ENCODE results near the gene KLRD1. TPM values are rescaled to one million over a fixed set of nuclear protein-coding genes. Genes with fewer than 3 reads are reported as not detected.
A peak's percentile ranks its signal among the peaks of the same experiment; 100 is the strongest.

KLRD1 gene
- total RNA-seq (10 to 100 TPM in 1 of 5 experiments, 1 to 10 TPM in 3, under 1 TPM in 1; 0.92 to 82.5 (median 1.7) TPM), polyA plus RNA-seq (1 to 10 TPM in 1 of 2 donors, under 1 TPM in 1; 0.68 to 1.9 TPM), total RNA-seq (0.40 reads per million)

- Histone ChIP-seq H3K4me3 (ENCODE audit: low read length) (no peak within 1 kb of the TSS), H3K27me3 (ENCODE audit: control insufficient read depth in 2 of 2, insufficient read depth in 2 of 2, low read length in 2 of 2) (no peaks in the 10 kb centered on the region), H3K27ac (ENCODE audit: low read depth, low read length) (no peak within 1 kb of the TSS), H3K4me1 (ENCODE audit: control insufficient read depth in 2 of 2, insufficient read depth in 2 of 2, low read length in 2 of 2) (peaks cover 0 to 15% of the 10 kb centered on the region in 2 donors), H3K9me3 (ENCODE audit: control insufficient read depth in 2 of 3, low read length in 3 of 3) (no peaks in the 10 kb centered on the region), H3K36me3 (ENCODE audit: control insufficient read depth in 2 of 3, insufficient read depth in 3 of 3, low read length in 3 of 3) (no peaks in the 10 kb centered on the region)
- ATAC-seq = peak; percentile 55
- Mint-ChIP-seq H3K27me3 (peaks cover 0 to 16% (median 0%) of the 10 kb centered on the region in 5 donors), H3K36me3 (peaks cover 0 to 3% (median 0%) of the 10 kb centered on the region in 5 donors), H3K4me1 (peaks cover 0 to 16% (median 3%) of the 10 kb centered on the region in 7 donors), H3K4me3 (peak within 1 kb of the TSS in 1 of 10 donors; percentile 85), H3K9me3 (peaks cover 0 to 4% (median 0%) of the 10 kb centered on the region in 11 donors), H3K27ac (no peak within 1 kb of the TSS)
- intact Hi-C loops (cut with micrococcal nuclease) = no loop called here
- ChIA-PET CTCF (interaction anchor here (0.6 kb wide), 1 partner anchor 1670 kb away, joined by 7 read pairs; no protein-coding TSS in a partner anchor), POLR2A (interaction anchor here (0.6 kb wide), 1 partner anchor 14 kb away, joined by 8 read pairs; no protein-coding TSS in a partner anchor)
- no peak for DNase-seq
Observed at GRCh38 chr12:10307630-10308029, at the start of gene KLRD1. TSS of gene KLRD1 (plus strand) at chr12:10307870. CDS start at chr12:10308078, 208 bp downstream.

DNA sequence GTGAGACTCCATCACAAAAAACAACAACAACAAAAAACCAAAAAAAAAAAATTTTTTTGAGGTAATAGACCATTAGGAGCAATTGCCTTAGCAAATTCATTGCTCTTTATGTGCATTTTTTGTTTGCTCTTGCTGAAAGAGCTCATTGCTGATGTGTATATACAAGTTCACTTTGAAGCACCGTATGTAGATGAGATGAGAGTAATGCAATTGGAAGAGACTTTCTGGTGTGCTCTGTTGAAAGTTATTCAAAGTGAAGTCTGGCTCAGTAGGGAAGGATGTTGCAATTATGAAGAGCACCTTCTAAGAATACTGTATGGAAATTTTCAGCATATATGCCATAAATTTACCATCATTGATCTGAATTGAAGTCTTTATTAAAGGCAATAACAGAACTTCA lies 46.7 kb upstream of the KLRD1 start:
- Mint-ChIP-seq H3K36me3 (no peaks in the 10 kb centered on the region), H3K27me3 (peaks cover 0 to 27% (median 12%) of the 10 kb centered on the region in 5 donors), H3K9me3 (peaks cover 0 to 14% (median 3%) of the 10 kb centered on the region in 11 donors), H3K4me3 (no peak overlapping the region), H3K27ac (no peak overlapping the region), H3K4me1 (no peaks in the 10 kb centered on the region)
- H3K9me3 ChIP-seq (ENCODE audit: control insufficient read depth in 2 of 3, low read length in 3 of 3) = no peaks in the 10 kb centered on the region
- DNase-seq (no peak), ATAC-seq (no peak)
- intact Hi-C loops (cut with micrococcal nuclease) = no loop called here
- POLR2A ChIA-PET = no interaction called here
- H3K27ac ChIP-seq (ENCODE audit: low read depth, low read length) = no peak overlapping the region
- CTCF ChIA-PET = no interaction called here
- no peaks in the 10 kb centered on the region for H3K27me3 ChIP-seq (ENCODE audit: control insufficient read depth in 2 of 2, insufficient read depth in 2 of 2, low read length in 2 of 2)
- no peaks in the 10 kb centered on the region for H3K4me1 ChIP-seq (ENCODE audit: control insufficient read depth in 2 of 2, insufficient read depth in 2 of 2, low read length in 2 of 2)
- no peak overlapping the region for H3K4me3 ChIP-seq (ENCODE audit: low read length)
- H3K36me3 ChIP-seq (ENCODE audit: control insufficient read depth in 2 of 3, insufficient read depth in 3 of 3, low read length in 3 of 3) = no peaks in the 10 kb centered on the region

- Mint-ChIP-seq H3K27me3 (peaks cover 0 to 6% (median 0%) of the 10 kb centered on the region in 5 donors), H3K36me3 (no peaks in the 10 kb centered on the region), H3K4me1 (no peaks in the 10 kb centered on the region), H3K27ac (no peak overlapping the region), H3K4me3 (no peak overlapping the region), H3K9me3 (no peaks in the 10 kb centered on the region)
- Histone ChIP-seq H3K27me3 (ENCODE audit: control insufficient read depth in 2 of 2, insufficient read depth in 2 of 2, low read length in 2 of 2) (no peaks in the 10 kb centered on the region), H3K4me1 (ENCODE audit: control insufficient read depth in 2 of 2, insufficient read depth in 2 of 2, low read length in 2 of 2) (no peaks in the 10 kb centered on the region), H3K36me3 (ENCODE audit: control insufficient read depth in 2 of 3, insufficient read depth in 3 of 3, low read length in 3 of 3) (no peaks in the 10 kb centered on the region), H3K27ac (ENCODE audit: low read depth, low read length) (no peak overlapping the region), H3K9me3 (ENCODE audit: control insufficient read depth in 2 of 3, low read length in 3 of 3) (no peaks in the 10 kb centered on the region), H3K4me3 (ENCODE audit: low read length) (no peak overlapping the region)
- intact Hi-C loops (cut with micrococcal nuclease) = no loop called here
- ChIA-PET CTCF (no interaction called here), POLR2A (no interaction called here)
- DNase-seq (no peak), ATAC-seq (no peak)
Observed at GRCh38 chr12:10268037-10268436, 39.6 kb upstream of the KLRD1 start.

DNA sequence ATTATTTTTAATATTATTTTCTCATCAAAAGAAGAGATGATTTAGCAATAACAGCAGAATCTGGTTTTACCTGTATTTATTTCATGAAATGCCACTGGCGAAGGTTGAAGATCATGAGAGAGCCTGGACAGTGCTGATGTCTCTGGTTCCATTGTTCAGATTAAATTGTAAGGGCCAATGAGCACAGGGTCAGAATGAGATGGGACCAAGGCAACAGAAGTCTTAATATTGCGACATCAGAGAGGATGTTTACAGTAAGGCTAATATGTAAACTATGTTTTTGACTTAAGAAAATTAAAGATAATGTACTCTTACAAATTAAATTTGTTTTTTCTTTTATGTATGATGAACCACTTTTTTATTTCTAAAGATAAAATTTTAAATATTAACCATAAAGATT lies 35.2 kb upstream of the KLRD1 start:
- Histone ChIP-seq H3K27me3 (ENCODE audit: control insufficient read depth in 2 of 2, insufficient read depth in 2 of 2, low read length in 2 of 2) (no peaks in the 10 kb centered on the region), H3K27ac (ENCODE audit: low read depth, low read length) (no peak overlapping the region), H3K4me1 (ENCODE audit: control insufficient read depth in 2 of 2, insufficient read depth in 2 of 2, low read length in 2 of 2) (no peaks in the 10 kb centered on the region), H3K4me3 (ENCODE audit: low read length) (no peak overlapping the region), H3K36me3 (ENCODE audit: control insufficient read depth in 2 of 3, insufficient read depth in 3 of 3, low read length in 3 of 3) (no peaks in the 10 kb centered on the region), H3K9me3 (ENCODE audit: control insufficient read depth in 2 of 3, low read length in 3 of 3) (no peaks in the 10 kb centered on the region)
- Mint-ChIP-seq H3K4me1 (no peaks in the 10 kb centered on the region), H3K36me3 (no peaks in the 10 kb centered on the region), H3K9me3 (peaks cover 0 to 5% (median 0%) of the 10 kb centered on the region in 11 donors), H3K27me3 (peaks cover 0 to 11% (median 6%) of the 10 kb centered on the region in 5 donors), H3K4me3 (no peak overlapping the region), H3K27ac (no peak overlapping the region)
- POLR2A ChIA-PET = no interaction called here
- DNase-seq = no peak
- no peak for ATAC-seq
- intact Hi-C loops (cut with micrococcal nuclease) = no loop called here
- CTCF ChIA-PET = no interaction called here

DNA sequence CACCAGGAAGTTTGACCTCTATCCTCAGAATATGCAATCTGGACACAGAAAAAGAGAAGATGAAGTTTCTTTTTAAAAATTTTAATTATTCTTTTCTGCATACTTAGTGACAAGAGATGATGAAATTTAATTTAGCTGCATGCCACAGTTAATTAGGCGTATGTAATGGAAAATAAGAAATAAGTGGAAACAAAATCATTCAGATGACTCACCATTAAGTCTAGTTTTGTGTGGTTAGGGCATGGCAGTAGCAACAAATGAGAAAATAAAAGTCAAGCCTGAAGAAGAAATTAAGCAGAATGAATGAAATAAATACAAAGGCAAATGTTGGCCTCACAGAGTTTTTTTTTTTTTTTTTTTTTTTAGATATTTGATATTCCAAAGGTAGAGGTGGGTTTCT lies 30.9 kb upstream of the KLRD1 start:
- peaks cover 6 to 27% (median 17%) of the 10 kb centered on the region in 5 donors for H3K27me3 Mint-ChIP-seq
- H3K36me3 ChIP-seq (ENCODE audit: control insufficient read depth in 2 of 3, insufficient read depth in 3 of 3, low read length in 3 of 3) = no peaks in the 10 kb centered on the region
- peaks cover 0 to 3% of the 10 kb centered on the region in 2 donors for H3K4me1 ChIP-seq (ENCODE audit: control insufficient read depth in 2 of 2, insufficient read depth in 2 of 2, low read length in 2 of 2)
- POLR2A ChIA-PET = no interaction called here
- H3K4me3 ChIP-seq (ENCODE audit: low read length) = no peak overlapping the region
- no peaks in the 10 kb centered on the region for H3K27me3 ChIP-seq (ENCODE audit: control insufficient read depth in 2 of 2, insufficient read depth in 2 of 2, low read length in 2 of 2)
- DNase-seq = no peak
- peaks cover 0 to 8% (median 0%) of the 10 kb centered on the region in 11 donors for H3K9me3 Mint-ChIP-seq
- H3K36me3 Mint-ChIP-seq = peaks cover 0 to 4% (median 0%) of the 10 kb centered on the region in 5 donors
- ATAC-seq = no peak
- no peak overlapping the region for H3K27ac ChIP-seq (ENCODE audit: low read depth, low read length)
- CTCF ChIA-PET = no interaction called here
- H3K9me3 ChIP-seq (ENCODE audit: control insufficient read depth in 2 of 3, low read length in 3 of 3) = no peaks in the 10 kb centered on the region
- peaks cover 0 to 18% (median 0%) of the 10 kb centered on the region in 7 donors for H3K4me1 Mint-ChIP-seq
- no peak overlapping the region for H3K4me3 Mint-ChIP-seq
- intact Hi-C loops (cut with micrococcal nuclease) = no loop called here
- no peak overlapping the region for H3K27ac Mint-ChIP-seq

GRCh38 chr12:10278104-10278503 lies 29.6 kb upstream of the KLRD1 start:
- peaks cover 0 to 8% (median 0%) of the 10 kb centered on the region in 11 donors for H3K9me3 Mint-ChIP-seq
- ATAC-seq = no peak
- H3K4me3 Mint-ChIP-seq = no peak overlapping the region

GRCh38 chr12:10279937-10280336 lies 27.7 kb upstream of the KLRD1 start:
- Mint-ChIP-seq H3K4me1 (peaks cover 0 to 18% (median 0%) of the 10 kb centered on the region in 7 donors), H3K27ac (no peak overlapping the region), H3K27me3 (peaks cover 6 to 33% (median 23%) of the 10 kb centered on the region in 5 donors), H3K36me3 (peaks cover 0 to 4% (median 0%) of the 10 kb centered on the region in 5 donors), H3K9me3 (peaks cover 0 to 7% (median 0%) of the 10 kb centered on the region in 11 donors), H3K4me3 (peak overlapping the region in 1 of 10 donors; percentile 45)
- Histone ChIP-seq H3K27ac (ENCODE audit: low read depth, low read length) (no peak overlapping the region), H3K36me3 (ENCODE audit: control insufficient read depth in 2 of 3, insufficient read depth in 3 of 3, low read length in 3 of 3) (no peaks in the 10 kb centered on the region), H3K4me3 (ENCODE audit: low read length) (no peak overlapping the region), H3K27me3 (ENCODE audit: control insufficient read depth in 2 of 2, insufficient read depth in 2 of 2, low read length in 2 of 2) (no peaks in the 10 kb centered on the region), H3K4me1 (ENCODE audit: control insufficient read depth in 2 of 2, insufficient read depth in 2 of 2, low read length in 2 of 2) (peaks cover 0 to 3% of the 10 kb centered on the region in 2 donors), H3K9me3 (ENCODE audit: control insufficient read depth in 2 of 3, low read length in 3 of 3) (no peaks in the 10 kb centered on the region)
- ChIA-PET CTCF (no interaction called here), POLR2A (interaction anchor here (1.1 kb wide), 1 partner anchor 9 kb away, joined by 3 read pairs; no protein-coding TSS in a partner anchor)
- DNase-seq (no peak), ATAC-seq (no peak)
- intact Hi-C loops (cut with micrococcal nuclease) = no loop called here

More at GRCh38 chr12:10278104-10278503, 29.6 kb upstream of the KLRD1 start:
- Histone ChIP-seq H3K4me1 (ENCODE audit: control insufficient read depth in 2 of 2, insufficient read depth in 2 of 2, low read length in 2 of 2) (peaks cover 0 to 3% of the 10 kb centered on the region in 2 donors), H3K27ac (ENCODE audit: low read depth, low read length) (no peak overlapping the region), H3K4me3 (ENCODE audit: low read length) (no peak overlapping the region), H3K36me3 (ENCODE audit: control insufficient read depth in 2 of 3, insufficient read depth in 3 of 3, low read length in 3 of 3) (no peaks in the 10 kb centered on the region), H3K9me3 (ENCODE audit: control insufficient read depth in 2 of 3, low read length in 3 of 3) (no peaks in the 10 kb centered on the region), H3K27me3 (ENCODE audit: control insufficient read depth in 2 of 2, insufficient read depth in 2 of 2, low read length in 2 of 2) (no peaks in the 10 kb centered on the region)
- peaks cover 6 to 34% (median 22%) of the 10 kb centered on the region in 5 donors for H3K27me3 Mint-ChIP-seq
- peaks cover 0 to 18% (median 0%) of the 10 kb centered on the region in 7 donors for H3K4me1 Mint-ChIP-seq
- ChIA-PET CTCF (no interaction called here), POLR2A (no interaction called here)
- no peak for DNase-seq
- no peak overlapping the region for H3K27ac Mint-ChIP-seq
- intact Hi-C loops (cut with micrococcal nuclease) = no loop called here
- peaks cover 0 to 4% (median 0%) of the 10 kb centered on the region in 5 donors for H3K36me3 Mint-ChIP-seq
